Stimulated activated CD8-positive, alpha-beta memory T cell treated with anti-CD3 and anti-CD28 coated beads, Interleukin-7, amount 100 ng/mL, for 1 hour (primary cell): ENCODE measurements around the gene UNC13C.

ENCODE experiments used
- DNase-seq, 2 donors: peaks; one replicate each; pipeline ENCODE4 v3.0.0-alpha.2; 2020; ENCODE audit warnings: low read depth in 2 of 2

The UNC13C gene

DNA sequence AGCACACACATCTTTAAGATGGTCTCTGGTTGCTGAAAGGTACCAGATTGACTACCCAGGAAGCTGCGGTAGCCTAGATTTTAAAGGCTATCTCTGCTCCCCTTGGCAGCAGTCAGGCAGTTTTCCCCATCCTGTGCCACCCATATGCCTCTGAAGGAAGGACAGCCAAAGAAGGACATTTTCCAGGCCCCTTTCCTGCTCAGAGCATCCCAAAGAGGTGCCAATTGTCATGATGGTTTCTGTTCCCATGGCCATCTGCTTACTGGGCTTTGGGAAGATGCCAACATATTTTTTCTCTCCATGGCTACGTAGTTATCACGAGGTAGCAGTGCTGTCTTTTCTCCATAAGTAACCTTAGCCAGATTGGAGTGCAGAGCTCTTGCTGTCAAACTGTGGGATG lies 39.7 kb downstream of the UNC13C start:
- DNase-seq: no peak

DNA sequence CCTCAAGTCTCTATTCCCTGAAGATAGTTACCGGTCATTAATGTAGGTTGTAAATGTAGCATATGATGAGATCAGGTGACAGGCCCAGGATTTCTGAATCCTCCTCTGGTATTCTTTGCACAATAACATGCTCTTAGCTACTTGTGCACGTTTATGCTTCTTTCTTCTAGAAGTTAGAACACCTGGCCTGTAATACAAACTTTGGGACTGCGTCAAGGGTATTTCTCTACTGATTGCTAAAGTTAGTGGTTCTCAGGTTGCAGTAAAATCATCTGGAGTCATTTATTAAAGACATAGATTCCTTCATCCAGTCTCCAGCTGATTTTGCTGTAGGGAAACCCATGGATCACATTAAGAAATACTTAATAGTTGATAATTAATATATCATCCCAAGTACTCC lies 48.0 kb downstream of the UNC13C start:
- DNase-seq: no peak

DNA sequence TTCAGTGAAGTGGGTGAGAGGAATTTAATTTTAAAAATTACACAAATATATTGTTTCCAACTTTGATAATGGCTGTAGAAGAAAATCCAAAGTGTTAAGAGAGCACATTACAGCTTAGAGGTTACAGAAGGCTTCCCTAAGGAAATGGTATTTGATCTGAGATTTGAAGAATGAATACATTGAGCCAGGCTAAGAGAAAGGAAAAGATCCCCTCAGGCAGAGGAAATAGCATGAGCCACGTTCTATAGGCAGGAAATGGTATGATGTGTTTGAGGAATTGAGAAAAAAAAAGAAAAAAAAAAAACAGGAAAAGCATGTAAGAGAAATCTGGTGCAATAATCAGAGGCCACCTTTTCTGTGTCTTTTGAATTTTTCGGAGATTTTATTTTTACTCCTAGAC lies 48.6 kb downstream of the UNC13C start:
- no peak for DNase-seq

DNA sequence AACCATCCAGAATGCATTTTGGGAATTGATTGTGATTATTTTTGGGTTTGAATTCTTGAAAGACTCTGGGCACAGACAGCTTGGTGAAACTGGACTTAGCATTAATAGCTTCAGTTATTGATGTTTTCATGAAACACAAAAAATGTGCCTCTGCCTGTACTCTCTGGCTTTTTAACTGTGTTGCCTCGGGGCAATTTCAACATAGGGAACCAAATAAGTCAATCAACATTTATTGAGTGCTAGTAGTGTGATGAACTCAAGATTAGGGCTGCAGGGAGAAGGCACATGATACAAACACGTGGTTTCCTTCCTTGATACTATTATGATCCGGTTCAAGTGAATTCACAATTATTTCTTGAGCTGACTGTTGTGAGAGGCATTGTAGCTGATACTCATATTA lies 50.8 kb downstream of the UNC13C start:
- DNase-seq: no peak

DNA sequence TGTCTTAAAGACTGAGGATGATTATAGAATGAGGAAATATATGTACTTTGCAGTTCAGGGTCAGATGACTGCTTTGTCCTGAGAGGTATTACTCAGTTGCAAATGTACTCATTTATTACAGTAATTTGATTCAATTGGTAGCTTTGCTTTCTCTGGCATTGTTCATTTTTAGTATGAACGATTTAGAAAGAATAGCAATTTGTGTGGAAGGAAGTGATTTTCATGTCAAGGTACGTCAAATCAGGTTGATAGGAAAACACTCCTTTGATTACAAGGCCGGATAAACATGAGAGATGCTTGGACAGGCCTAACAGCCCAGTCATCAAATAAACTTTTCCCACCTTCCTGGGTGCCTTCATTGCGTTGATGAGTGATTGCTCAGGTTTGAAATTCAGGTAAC lies 53.8 kb downstream of the UNC13C start:
- no peak for DNase-seq

DNA sequence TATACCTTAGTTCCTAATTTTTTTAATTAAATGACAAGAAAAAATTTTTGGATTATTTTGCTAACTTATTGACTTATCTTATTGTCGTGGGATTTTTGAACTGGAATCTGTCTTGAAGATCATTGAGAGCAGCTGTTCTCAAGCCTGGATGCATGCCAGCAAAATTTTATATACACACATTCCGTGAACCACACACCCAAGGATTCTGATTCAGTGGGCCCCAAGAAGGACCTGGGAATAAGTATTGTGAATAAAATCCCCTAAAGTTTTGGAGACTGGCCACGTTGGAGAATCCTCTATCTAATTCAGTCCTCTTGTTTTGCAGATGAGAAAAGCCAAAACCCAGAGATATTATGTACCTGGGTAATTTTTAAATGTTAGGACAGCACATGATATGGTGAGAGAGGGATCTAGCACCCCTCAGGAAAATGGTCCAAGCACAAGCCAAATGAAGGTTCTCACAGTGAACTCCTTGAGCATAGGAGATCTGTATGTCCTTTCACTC lies 55.2 kb downstream of the UNC13C start:
- no peak for DNase-seq

DNA sequence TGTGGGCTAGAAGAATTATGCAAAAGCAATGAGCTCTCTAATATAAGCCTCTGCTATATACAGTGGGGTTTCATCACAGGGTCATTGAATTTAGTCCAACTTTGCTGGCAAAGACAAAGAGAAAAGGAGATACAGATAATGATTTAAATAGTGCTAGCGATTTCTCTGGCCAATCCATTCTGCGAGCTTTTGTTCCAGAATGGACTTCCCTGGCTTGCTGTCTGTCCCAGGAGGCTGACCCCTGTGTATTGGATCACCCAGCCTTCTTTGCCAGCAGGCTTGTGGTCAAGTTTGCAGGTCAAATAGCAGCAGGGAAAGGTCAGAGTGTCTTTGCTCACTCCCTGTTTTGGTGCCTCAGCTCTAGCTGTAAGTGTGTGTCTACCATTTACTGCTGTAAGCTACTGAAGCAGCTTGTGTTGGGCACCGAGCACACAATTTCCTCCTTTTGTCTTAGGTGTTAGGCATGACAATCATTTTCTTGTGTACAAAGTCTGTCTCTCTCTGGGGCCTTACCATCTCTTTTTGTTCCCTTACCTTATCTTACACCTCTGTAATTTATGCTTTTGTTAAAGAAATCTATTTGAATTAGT lies 55.7 kb downstream of the UNC13C start:
- no peak for DNase-seq

DNA sequence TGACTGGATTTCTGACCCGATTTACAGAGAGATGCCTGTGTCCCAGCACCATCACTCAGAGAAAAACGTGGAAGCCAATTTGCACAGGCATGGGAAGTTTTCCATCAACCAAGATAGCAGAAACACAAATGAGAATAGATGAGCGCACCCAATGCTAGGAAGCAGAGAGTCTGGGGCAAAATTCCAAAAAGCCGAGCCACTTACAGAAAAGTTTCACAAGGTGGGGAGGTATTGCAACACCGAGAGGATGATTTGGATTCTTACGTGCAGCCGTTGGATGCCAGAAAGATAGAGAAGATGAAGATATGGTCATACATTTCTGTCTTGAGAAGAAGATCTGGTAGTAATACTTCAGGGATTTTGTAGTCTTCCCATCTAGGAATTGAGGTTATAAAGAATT lies 57.4 kb downstream of the UNC13C start:
- no peak for DNase-seq

DNA sequence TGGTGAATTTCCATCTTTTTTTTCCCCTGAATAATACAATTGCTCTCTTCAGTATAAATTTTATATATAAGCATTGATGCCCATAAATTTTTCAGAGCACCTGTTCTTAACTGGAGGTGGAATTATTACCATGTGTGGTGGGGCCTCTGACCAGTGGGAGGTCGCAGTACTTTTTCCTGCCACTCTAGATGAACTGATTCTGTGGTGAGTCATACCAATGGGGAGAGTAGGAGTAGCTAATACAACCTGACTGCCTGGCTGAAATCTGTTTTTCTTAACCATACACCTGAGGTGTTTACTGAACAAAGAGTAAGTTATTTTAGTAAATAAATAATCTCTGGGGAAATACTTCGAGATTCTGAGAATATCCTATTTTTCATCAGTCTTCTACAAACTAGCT lies 67.2 kb downstream of the UNC13C start:
- DNase-seq: no peak

DNA sequence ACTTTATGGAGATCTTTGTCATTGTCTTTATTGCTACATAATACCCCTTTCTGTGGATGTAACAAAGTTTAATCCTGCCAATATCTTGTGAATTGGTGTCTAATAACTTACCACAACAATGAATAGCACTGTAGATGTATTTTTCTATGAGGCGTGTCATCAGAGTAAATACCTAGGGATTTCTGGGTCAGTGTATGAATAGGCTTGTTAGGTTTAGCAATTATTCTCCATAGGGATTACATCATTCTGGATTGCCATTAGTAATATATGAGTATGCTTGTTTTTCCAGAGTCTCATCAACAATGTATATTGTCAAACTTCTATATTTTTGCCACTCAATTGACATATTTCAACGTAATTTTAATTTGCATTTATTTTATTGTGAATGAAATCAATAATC lies 67.9 kb downstream of the UNC13C start:
- DNase-seq: no peak

DNA sequence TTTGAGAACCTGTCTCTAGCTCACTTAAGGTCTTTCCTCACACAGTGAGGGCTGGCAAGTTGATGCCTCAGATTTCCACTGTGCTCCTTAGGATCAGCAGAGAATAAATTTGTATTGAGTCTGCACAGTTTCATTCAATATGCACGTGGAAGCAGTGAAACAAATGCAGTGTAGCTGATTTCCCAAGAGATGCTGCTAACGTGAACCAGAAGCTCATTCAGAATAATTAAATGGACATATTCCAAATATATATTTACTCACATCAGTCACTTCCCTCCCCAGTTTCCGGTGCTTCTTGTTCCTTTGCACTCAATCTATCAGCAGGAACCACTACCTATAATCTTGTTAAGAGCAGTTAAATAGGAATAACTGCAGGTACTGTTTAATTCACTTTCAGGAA lies 86.1 kb downstream of the UNC13C start:
- no peak for DNase-seq

DNA sequence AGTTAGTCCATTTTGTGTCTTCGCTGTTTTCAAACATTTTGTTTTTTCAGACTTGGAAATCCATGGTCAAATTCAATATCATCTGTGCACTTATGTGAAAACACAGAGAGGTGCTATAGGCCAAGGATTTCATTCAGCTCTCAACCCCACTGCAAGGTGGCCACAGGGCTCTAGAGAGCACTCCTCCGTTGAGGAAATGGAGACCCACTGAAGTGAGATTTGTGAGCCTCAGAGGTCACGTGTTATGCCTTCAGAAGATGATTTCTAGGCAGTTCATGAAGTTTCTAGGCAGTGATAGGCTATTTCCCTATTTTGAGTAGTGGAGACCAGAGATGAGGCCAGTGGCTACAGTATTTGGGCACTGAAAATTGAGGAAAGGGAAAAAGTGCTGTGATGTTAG lies 88.2 kb downstream of the UNC13C start:
- DNase-seq: no peak

DNA sequence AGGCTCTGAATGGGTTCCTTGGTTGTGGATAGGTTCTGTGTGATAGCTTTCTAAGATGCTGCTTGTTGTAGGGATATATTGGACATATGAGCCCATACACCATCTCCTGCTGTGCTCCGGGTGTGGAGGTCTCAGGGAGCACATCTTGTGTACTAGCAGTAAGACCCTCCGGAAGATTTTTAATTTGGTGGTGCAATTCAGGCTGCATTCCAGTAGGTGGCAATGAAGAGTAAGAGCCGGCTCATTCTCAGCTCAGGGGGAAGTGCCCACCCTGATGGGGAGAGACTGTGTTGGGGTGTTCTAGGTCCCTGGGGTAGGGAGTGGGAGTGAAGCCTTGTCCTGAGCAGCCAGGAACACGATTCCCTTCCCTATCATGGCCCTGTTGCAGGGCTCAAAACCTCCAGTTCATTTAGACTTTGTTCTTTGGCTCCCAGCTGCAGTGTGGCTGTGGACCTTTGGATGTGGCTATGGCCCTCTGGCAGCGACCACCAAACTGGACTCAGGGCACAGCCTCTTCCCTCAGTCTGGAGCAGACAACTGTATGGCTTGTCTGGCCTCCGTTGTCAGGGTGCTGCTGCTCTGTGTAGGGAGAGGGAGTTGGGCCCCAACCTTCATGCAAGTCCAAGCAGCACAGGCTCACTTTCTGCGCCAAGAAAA lies 104.7 kb downstream of the UNC13C start:
- no peak for DNase-seq

DNA sequence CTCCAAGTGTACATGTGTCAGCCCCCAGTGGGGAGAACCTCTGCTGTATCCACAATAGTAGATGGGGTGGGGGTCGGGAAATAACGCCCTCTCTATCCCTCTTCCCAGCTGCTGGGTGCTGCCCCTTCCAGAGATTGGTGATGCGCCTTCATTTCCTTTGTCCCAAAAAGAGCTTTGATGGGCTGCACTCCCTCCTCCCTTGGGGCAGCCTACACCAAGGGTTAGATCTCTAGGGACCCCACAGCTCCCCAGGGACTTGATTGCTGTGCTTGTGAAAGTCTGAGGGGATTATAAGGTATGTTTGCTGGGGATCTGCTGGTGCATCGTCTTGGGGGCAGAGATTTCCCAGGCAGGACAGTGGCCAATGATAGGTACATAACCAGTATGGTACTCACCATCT lies 105.3 kb downstream of the UNC13C start:
- no peak for DNase-seq

DNA sequence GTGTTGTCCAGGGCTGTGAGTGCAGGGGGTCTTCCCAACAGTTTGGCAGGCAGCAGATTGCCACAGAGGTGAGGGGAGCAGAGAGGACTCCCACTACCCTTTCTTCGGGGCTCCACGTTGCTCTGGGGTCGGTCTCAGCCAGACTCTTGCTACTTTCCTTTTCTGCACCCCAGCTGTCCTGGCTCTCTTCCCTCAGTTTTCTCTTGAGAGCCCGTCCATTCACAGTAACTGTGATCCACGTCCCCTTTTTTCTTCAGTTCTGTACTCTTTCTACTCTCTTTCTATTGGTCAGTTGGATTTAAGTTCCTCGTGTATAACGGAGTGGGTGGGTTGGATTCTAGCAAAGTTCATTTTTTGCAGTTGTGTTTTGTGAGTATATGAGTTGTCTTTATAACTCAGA lies 105.8 kb downstream of the UNC13C start:
- DNase-seq: no peak

DNA sequence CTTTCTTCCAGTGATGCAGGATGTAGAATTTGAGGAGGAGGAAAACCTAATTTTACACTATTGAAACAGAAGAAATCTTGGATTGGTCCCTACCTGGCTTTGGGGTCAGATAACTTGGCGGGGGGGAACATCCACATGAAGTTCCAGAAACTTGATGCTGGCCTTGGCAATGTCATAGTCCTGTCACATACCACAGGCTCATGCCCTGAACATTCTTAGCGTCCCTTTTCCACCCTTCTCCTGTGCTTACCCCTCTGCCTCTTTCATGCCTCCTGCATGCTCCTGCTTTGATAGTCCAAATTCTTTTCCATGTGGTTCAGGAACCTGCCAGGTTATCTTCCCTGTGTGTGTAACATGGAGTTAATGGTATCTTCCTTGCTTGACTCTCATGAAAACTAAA lies 110.6 kb downstream of the UNC13C start:
- no peak for DNase-seq

DNA sequence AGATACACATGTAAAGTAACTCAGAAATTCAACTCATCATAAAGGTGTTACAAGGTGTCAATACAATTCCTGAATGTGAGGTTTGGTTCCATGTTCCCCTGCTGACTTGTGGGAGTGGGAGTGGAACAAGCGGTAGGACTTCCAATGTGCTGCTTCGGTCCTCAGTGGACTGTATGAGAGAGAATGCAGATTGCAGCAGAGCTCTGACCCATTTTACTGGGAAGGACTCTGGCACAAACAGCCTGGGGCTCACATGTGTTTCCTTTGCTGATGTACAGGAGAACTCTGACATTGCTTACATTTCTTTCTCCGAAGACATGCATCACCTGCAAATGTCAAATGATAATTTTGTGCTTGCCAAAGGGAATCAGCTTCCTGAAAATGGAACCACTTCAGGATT lies 111.5 kb downstream of the UNC13C start:
- no peak for DNase-seq

DNA sequence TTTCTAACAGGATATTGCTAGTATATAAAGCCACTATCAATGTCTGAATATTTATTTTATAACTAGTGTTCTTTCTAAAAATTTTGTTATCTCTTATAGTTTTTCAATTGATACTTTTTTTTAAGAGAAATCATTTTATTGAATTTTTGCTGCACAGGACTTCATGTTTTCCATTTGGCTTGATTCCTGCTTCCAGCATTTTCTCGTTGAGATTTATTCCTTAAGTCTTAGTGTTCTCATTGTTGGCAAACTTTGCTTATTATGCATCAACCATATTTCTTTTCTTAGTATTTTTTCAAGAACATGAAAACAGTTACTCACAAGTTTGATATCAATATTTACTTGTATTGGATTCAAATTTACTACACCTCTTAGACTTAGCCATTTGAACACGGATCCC lies 113.4 kb downstream of the UNC13C start:
- no peak for DNase-seq

DNA sequence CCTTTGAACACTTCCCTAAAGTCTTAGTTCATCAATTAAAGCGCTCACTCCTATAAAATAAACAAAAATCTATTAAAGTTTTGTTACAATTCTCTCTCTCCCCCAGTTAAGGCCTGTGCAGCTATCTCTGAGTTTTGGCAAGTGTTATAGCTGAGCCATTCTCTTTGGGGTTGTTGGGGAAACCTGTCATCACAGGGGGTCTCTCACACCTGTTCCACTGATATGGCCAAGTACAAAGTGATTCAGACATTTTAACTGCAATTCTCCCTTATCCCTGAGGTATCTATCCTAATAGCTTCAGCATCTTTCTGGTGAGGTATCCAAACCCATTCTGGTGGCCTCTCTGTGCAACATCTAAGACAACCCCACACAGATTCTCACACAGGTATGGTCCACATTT lies 116.4 kb downstream of the UNC13C start:
- DNase-seq: no peak

DNA sequence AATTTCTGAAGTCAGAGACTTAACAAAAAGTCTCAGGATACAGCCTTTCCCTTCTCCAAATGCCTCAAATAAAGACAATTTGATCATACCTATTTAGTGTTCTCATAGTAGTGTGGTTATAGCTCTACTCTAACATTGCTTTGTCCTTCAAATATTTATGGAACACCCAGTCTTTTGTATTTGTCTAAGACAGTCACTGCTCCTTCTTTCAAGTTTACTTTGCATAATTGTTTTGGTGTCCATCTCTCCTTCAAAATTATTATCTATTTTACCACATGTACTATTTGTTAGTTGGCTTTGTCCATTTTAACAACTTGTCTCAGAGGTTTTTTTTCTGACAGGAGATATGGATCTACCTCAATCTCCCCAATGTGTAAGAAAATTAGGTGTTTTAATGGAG lies 118.8 kb downstream of the UNC13C start:
- DNase-seq: no peak

DNA sequence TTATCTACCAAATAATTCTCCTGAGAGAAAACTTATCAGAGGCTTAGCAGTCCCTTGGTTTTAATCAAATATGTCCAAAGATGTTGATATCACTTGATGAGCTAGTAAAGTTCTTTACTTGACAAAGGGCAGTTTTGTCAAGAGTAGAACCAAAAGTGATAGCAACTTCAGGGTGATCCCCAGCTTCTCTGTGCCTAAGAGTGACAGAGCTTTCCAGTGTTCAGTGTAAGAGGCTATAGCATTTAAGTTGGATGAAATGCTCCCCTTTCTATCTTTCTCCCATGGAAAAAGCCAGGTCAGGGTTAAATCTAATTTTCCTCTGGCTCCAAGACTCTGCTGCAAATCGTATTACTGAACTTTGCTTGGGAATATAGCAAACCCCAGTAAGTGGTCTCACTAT lies 120.8 kb downstream of the UNC13C start:
- no peak for DNase-seq

DNA sequence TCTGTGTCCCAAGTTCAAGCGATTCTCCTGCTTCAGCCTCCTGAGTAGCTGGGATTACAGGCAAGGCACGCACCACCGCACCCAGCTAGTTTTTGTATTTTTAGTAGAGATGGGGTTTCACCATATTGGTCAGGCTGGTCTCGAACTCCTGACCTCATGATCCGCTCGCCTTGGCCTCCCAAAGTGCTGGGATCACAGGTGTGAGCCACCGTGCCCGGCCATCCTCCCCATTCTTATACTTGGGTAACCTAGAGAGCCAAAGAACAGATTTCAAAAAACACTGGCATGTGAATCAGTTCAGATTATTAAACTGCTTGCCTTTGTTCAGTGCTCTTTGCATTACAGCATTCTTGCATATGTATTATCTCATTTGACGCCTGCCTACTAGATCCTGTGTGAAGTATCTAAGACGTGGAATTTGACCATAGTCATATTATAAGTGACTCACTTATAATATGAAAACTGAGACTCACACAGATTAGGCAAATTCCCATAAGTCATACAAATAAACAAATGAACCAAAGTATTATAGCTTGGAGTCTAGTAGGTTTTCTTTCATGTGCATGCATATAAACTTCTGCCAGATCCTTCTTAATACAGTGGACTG lies 123.5 kb downstream of the UNC13C start:
- no peak for DNase-seq

DNA sequence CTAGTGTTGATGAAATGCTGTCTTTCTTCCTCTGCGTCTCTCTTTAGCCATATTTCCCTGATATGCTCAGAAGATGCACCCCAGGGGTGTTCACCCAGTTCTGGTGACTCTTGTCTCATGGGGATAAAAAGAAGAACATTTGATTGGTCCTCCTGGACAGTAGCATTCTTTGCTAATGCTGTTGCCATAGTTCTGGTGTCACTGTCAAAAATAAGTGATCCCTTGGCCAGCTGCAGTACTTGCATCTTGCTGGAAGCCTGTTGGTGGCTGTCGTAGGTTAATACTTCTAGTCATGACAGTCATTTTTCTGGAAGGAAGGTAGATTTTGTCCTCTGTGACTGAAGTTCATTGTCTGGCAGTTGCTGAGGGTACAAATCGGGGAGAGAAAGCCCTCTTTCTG lies 124.5 kb downstream of the UNC13C start:
- no peak for DNase-seq

DNA sequence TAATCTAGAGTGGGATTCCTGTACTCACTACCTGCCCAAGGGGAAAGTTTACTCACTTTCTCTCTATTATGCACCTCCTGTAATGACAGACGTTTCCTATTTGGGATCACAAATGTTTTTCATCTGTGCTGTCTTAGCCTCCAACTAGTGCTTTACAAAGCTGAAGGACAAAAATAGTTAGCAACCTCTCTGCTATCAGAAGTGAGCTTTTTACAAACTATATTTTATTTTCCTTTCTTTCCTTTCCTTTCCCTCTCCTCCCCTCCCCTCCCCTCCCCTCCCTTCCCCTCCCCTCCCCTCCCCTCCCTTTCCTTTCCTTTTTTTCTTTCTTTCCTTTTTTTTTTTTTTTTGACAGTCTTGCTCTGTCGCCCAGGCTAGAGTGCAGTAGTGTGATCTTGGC lies 130.8 kb downstream of the UNC13C start:
- DNase-seq: no peak
